Measurements from ENCODE around the gene PURB. TPM values are rescaled to one million over a fixed set of nuclear protein-coding genes. Genes with fewer than 3 reads are reported as not detected.

The PURB gene
- polyA plus RNA-seq, 1 of the 3 experiments (the other 2 are of a cell fraction): 4.8 TPM

DNA sequence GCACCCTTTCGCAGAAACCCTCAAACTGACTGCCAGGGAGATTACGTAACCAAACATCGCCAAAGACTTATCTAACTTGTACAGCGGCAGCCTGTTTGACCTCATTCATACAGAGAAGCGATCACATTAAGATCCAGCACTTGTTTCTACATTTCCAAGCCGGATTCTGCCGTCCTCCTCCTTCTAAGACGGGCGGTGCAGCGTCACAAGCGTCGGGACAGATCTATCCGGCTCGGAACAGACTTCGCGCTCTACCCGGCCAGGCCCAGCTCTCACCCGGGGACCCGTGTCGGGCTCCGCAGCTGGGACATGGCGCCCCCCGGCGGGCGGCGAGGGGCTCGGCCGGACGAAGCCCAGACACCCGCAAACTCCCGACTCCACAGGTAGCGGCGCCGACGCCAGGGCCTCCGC, 37.8 kb downstream of the PURB start:
- Histone ChIP-seq H4K20me1 (ENCODE audit: insufficient read depth) (peaks cover 50% of the 10 kb centered on the region), H3K9me3 (no peaks in the 10 kb centered on the region), H3K79me2 (ENCODE audit: insufficient read depth) (peaks cover 50% of the 10 kb centered on the region), H3K4me2 (peak overlapping the region; percentile 78), H3F3A (replicated peaks; ENCODE audit: insufficient read depth) (peaks cover 49% of the 10 kb centered on the region), H3K27me3 (ENCODE audit: insufficient read depth) (no peaks in the 10 kb centered on the region), H3K4me1 (ENCODE audit: control insufficient read depth in 1 of 2, insufficient read depth in 2 of 2, low read depth in 1 of 2, low read length in 1 of 2) (peaks cover 5 to 21% of the 10 kb centered on the region in 2 experiments; a peak in 3 of 4 replicates), H3K9ac (peak overlapping the region; percentile 79), H2AFZ (ENCODE audit: low read depth) (peak overlapping the region; percentile 63), H3K9me2 (no peaks in the 10 kb centered on the region), H3K27ac (ENCODE audit: low read depth in 2 of 2, low read length in 1 of 2) (peak overlapping the region; percentile 85 to 91), H3K4me3 (ENCODE audit: low read depth in 2 of 2, low read length in 1 of 2) (peak overlapping the region; percentile 66 to 82), H3K36me3 (replicated peaks in 1 of 2; ENCODE audit: control insufficient read depth in 1 of 2, insufficient read depth in 2 of 2, low read length in 1 of 2) (peaks cover under 1 to 8% of the 10 kb centered on the region in 2 experiments)
- peak; percentile 79 for TF ChIP-seq RAD21 (IDR thresholded peaks at IDR 0.05; ENCODE audit: low read length)
- TF ChIP-seq RXRA (IDR thresholded peaks at IDR 0.05; ENCODE audit: borderline replicate concordance, low read depth): no peak
- peak; percentile 97 for TF ChIP-seq SIN3A (IDR thresholded peaks at IDR 0.05; ENCODE audit: borderline replicate concordance, low read depth, low read length)
- peak; percentile 85 for TF ChIP-seq SMC3 (IDR thresholded peaks at IDR 0.05; ENCODE audit: low read depth, low read length)
- TF ChIP-seq, protein P1, sequence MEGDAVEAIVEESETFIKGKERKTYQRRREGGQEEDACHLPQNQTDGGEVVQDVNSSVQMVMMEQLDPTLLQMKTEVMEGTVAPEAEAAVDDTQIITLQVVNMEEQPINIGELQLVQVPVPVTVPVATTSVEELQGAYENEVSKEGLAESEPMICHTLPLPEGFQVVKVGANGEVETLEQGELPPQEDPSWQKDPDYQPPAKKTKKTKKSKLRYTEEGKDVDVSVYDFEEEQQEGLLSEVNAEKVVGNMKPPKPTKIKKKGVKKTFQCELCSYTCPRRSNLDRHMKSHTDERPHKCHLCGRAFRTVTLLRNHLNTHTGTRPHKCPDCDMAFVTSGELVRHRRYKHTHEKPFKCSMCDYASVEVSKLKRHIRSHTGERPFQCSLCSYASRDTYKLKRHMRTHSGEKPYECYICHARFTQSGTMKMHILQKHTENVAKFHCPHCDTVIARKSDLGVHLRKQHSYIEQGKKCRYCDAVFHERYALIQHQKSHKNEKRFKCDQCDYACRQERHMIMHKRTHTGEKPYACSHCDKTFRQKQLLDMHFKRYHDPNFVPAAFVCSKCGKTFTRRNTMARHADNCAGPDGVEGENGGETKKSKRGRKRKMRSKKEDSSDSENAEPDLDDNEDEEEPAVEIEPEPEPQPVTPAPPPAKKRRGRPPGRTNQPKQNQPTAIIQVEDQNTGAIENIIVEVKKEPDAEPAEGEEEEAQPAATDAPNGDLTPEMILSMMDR (IDR thresholded peaks at IDR 0.05): peak; percentile 96
- WGBS (ENCODE audit: low lambda C conversion rate): 3% methylated on average over 15 of the region's 36 CpGs
- CTCF ChIA-PET: interaction anchor here (0.6 to 3.1 kb wide), 43 partner anchors 9 to 372 kb away, joined by 3 to 19 read pairs (median 4); partner anchors contain the start of genes OGDH, PPIA and TMED4
- POLR2A ChIA-PET: interaction anchor here (0.5 to 2.9 kb wide), 8 partner anchors 10 to 289 kb away, joined by 3 to 14 read pairs (median 11); partner anchors contain the start of genes DDX56, OGDH, PURB and TMED4
- DNase-seq: peak; percentile 94

DNA sequence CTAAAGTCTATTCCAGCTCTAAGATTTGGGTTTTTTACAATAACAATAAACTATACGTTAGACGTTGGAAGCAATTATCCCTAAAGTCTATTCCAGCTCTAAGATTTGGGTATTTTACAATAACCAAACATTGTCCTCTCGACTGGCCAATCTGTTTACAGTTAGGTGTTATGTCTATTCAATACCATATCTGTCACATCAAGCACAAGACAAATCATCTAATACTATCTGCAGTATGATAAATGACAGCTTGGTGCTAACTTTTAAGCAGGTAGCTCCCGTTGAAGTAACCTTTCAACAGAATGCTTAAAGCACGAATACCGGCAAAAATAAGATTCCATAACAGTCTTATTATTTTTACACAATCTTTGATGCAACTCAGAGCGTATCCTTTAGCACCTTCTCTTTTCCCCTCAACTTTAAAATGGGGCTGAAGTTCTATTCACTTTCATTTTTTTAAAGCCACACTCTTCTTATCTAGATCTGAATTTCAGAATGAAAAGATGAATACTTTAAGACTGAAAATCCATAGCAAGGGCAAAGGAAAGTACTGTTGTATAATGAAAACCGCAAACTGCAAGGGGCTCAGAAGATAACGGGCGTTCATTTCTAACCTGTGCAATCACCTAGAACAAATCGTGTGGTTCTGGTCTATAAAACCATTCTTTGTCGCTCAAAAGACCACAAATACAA, 38.4 kb downstream of the PURB start:
- no peaks in the 10 kb centered on the region for H3K27me3 ChIP-seq (ENCODE audit: insufficient read depth)
- peaks cover 56% of the 10 kb centered on the region for H3K79me2 ChIP-seq (ENCODE audit: insufficient read depth)
- no peak for TF ChIP-seq EZH2phosphoT487 (IDR thresholded peaks at IDR 0.05; ENCODE audit: borderline replicate concordance, low read depth)
- TF ChIP-seq YY1 (IDR thresholded peaks at IDR 0.05; ENCODE audit: low read depth): no peak
- no peak for TF ChIP-seq TEAD4 (IDR thresholded peaks at IDR 0.05; ENCODE audit: borderline replicate concordance, insufficient read depth)
- TF ChIP-seq FOXJ3 (CRISPR knock-in tag; IDR thresholded peaks at IDR 0.05): no peak
- TF ChIP-seq TAF1 (IDR thresholded peaks at IDR 0.05; ENCODE audit: borderline replicate concordance, low read depth, low read length): no peak
- TF ChIP-seq MXI1 (IDR thresholded peaks at IDR 0.05; ENCODE audit: low read depth, low read length): no peak
- no peak for TF ChIP-seq RFX5 (IDR thresholded peaks at IDR 0.05; ENCODE audit: low read length)
- no peak for TF ChIP-seq GABPA (IDR thresholded peaks at IDR 0.05; ENCODE audit: low read depth)
- TF ChIP-seq RAD21 (IDR thresholded peaks at IDR 0.05; ENCODE audit: low read length): no peak
- TF ChIP-seq EP300 (IDR thresholded peaks at IDR 0.05; ENCODE audit: borderline replicate concordance in 1 of 2, low read depth in 1 of 2, low read length in 1 of 2): no peak
- no peak for TF ChIP-seq FOSL2 (IDR thresholded peaks at IDR 0.05; ENCODE audit: borderline replicate concordance, low read depth)
- no peak for TF ChIP-seq TCF12 (IDR thresholded peaks at IDR 0.05)
- TF ChIP-seq, protein P2, sequence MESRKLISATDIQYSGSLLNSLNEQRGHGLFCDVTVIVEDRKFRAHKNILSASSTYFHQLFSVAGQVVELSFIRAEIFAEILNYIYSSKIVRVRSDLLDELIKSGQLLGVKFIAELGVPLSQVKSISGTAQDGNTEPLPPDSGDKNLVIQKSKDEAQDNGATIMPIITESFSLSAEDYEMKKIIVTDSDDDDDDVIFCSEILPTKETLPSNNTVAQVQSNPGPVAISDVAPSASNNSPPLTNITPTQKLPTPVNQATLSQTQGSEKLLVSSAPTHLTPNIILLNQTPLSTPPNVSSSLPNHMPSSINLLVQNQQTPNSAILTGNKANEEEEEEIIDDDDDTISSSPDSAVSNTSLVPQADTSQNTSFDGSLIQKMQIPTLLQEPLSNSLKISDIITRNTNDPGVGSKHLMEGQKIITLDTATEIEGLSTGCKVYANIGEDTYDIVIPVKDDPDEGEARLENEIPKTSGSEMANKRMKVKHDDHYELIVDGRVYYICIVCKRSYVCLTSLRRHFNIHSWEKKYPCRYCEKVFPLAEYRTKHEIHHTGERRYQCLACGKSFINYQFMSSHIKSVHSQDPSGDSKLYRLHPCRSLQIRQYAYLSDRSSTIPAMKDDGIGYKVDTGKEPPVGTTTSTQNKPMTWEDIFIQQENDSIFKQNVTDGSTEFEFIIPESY (IDR thresholded peaks at IDR 0.05; ENCODE audit: borderline replicate concordance, low read depth): no peak
- TF ChIP-seq, protein P3, sequence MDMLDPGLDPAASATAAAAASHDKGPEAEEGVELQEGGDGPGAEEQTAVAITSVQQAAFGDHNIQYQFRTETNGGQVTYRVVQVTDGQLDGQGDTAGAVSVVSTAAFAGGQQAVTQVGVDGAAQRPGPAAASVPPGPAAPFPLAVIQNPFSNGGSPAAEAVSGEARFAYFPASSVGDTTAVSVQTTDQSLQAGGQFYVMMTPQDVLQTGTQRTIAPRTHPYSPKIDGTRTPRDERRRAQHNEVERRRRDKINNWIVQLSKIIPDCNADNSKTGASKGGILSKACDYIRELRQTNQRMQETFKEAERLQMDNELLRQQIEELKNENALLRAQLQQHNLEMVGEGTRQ (IDR thresholded peaks at IDR 0.05; ENCODE audit: borderline replicate concordance, low read depth, low read length): no peak
- no peak for TF ChIP-seq NRF1 (IDR thresholded peaks at IDR 0.05; ENCODE audit: low read depth, low read length)
- TF ChIP-seq, protein P4, sequence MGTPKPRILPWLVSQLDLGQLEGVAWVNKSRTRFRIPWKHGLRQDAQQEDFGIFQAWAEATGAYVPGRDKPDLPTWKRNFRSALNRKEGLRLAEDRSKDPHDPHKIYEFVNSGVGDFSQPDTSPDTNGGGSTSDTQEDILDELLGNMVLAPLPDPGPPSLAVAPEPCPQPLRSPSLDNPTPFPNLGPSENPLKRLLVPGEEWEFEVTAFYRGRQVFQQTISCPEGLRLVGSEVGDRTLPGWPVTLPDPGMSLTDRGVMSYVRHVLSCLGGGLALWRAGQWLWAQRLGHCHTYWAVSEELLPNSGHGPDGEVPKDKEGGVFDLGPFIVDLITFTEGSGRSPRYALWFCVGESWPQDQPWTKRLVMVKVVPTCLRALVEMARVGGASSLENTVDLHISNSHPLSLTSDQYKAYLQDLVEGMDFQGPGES (IDR thresholded peaks at IDR 0.05; ENCODE audit: low read depth, low read length): no peak
- H3K27ac ChIP-seq (ENCODE audit: low read depth in 2 of 2, low read length in 1 of 2): peak overlapping the region; percentile 85 to 91
- DNase-seq: no peak
- POLR2A ChIA-PET: interaction anchor here (0.6 to 2.9 kb wide), 9 partner anchors 10 to 289 kb away, joined by 3 to 14 read pairs (median 11); partner anchors contain the start of genes OGDH, PURB and TMED4
- WGBS (ENCODE audit: low lambda C conversion rate): 1% methylated on average over 12 of the region's 12 CpGs
- H3K4me1 ChIP-seq (ENCODE audit: control insufficient read depth in 1 of 2, insufficient read depth in 2 of 2, low read depth in 1 of 2, low read length in 1 of 2): peaks cover 5 to 21% of the 10 kb centered on the region in 2 experiments; a peak in 3 of 4 replicates
- no peaks in the 10 kb centered on the region for H3K9me2 ChIP-seq
- CTCF ChIA-PET: interaction anchor here (0.6 to 3.1 kb wide), 48 partner anchors 9 to 371 kb away, joined by 3 to 19 read pairs (median 4); partner anchors contain the start of genes OGDH, PPIA and TMED4
- peak overlapping the region; percentile 79 for H3K9ac ChIP-seq
- H3F3A ChIP-seq (replicated peaks; ENCODE audit: insufficient read depth): peaks cover 51% of the 10 kb centered on the region
- H2AFZ ChIP-seq (ENCODE audit: low read depth): peak overlapping the region; percentile 63
- peak overlapping the region; percentile 78 for H3K4me2 ChIP-seq
- no peaks in the 10 kb centered on the region for H3K9me3 ChIP-seq
- H3K36me3 ChIP-seq (replicated peaks in 1 of 2; ENCODE audit: control insufficient read depth in 1 of 2, insufficient read depth in 2 of 2, low read length in 1 of 2): peaks cover 5 to 13% of the 10 kb centered on the region in 2 experiments
- peaks cover 55% of the 10 kb centered on the region for H4K20me1 ChIP-seq (ENCODE audit: insufficient read depth)
- peak overlapping the region; percentile 66 to 82 for H3K4me3 ChIP-seq (ENCODE audit: low read depth in 2 of 2, low read length in 1 of 2)

All from SK-N-SH (cell line).